K562 (cell line): Measurements from ENCODE around the gene ARL14EP. TPM values are rescaled to one million over a fixed set of nuclear protein-coding genes. Genes with fewer than 3 reads are reported as not detected.

Experiments used
- BACH1 ChIP-seq: fragments of 200-800 bp; sonication (Bioruptor generic); IDR thresholded peaks from 2 replicates; pipeline ENCODE4 v1.6.1; 2016; ENCODE audit warnings: missing genetic modification characterization, missing compliant biosample characterization
- HIVEP1 ChIP-seq: fragments of 250-450 bp; sonication (Bioruptor Pico); IDR thresholded peaks from 2 replicates; pipeline ENCODE4 v1.4.0; 2020; ENCODE audit warnings: mild to moderate bottlenecking
- HNRNPK ChIP-seq: fragments of 200-400 bp; formaldehyde crosslinking; IDR thresholded peaks from one replicate; pipeline ENCODE4 v1.6.1; 2018; ENCODE audit warnings: mild to moderate bottlenecking, low read depth, low read length; ENCODE audit not compliant: poor library complexity, severe bottlenecking
- MEF2D ChIP-seq: conservative IDR thresholded peaks from 2 replicates; pipeline ENCODE4 v1.6.1; 2016; ENCODE audit warnings: low read depth, missing genetic modification characterization, missing compliant biosample characterization
- PHF20 ChIP-seq: fragments of 450-650 bp; IDR thresholded peaks from 2 replicates; pipeline ENCODE4 v1.6.1; 2018; ENCODE audit not compliant: partially characterized antibody
- XRCC5 ChIP-seq: fragments of 200-400 bp; formaldehyde crosslinking; IDR thresholded peaks from 2 replicates; pipeline ENCODE4 v1.6.1; 2017; ENCODE audit warnings: low read depth, mild to moderate bottlenecking, low read length
- ZNF23 ChIP-seq: fragments of 250-450 bp; sonication (Bioruptor Pico); IDR thresholded peaks from 2 replicates; pipeline ENCODE4 v1.4.0; 2020; ENCODE audit warnings: mild to moderate bottlenecking
- ZNF717 ChIP-seq: fragments of 250-450 bp; sonication (Bioruptor Pico); IDR thresholded peaks from 2 replicates; pipeline ENCODE4 v1.5.0; 2021
- ZNF766 ChIP-seq: fragments of 200-800 bp; sonication (Bioruptor generic); conservative IDR thresholded peaks from 2 replicates; pipeline ENCODE4 v1.6.1; 2016; ENCODE audit warnings: missing genetic modification characterization, missing compliant biosample characterization
- polyA plus RNA-seq, 8 experiments: library from polyadenylated mRNA; depleted of rRNA in 4 of 8; stranded (reverse) in 5 of 8; unstranded in 3 of 8; fragments of >200 nt; fragmentation: Nextera tagmentation in 2 of 8; fragmentation: Illumina TruSeq in 1 of 8; extraction: Ambion mirVana in 2 of 8; extraction: Trizol in 1 of 8; gene quantifications; 2 replicates each; pipeline versions ENCODE4 v1.2.1 to v1.2.3, GENCODE V29; 2011 to 2014; ENCODE audit warnings: inconsistent platforms in 1 of 8, missing spikeins in 1 of 8
- total RNA-seq, 7 experiments: library from RNA; depleted of rRNA in 6 of 7; stranded (reverse); fragments of >200 nt in 6 of 7; fragmentation: Illumina TruSeq in 2 of 7; extraction: Trizol in 2 of 7; gene quantifications; 2 replicates each; pipeline versions ENCODE4 v1.2.1 to v1.2.3, GENCODE V29; 2011 to 2021; ENCODE audit warnings: low replicate concordance in 1 of 7
- TF ChIP-seq, protein P1 (sequence below): fragments of 450-650 bp; IDR thresholded peaks from 2 replicates; pipeline ENCODE4 v1.6.1; 2017; ENCODE audit warnings: antibody characterized with exemption, mild to moderate bottlenecking
- TF ChIP-seq, protein P2 (sequence below): fragments of 250-450 bp; sonication (Bioruptor Pico); IDR thresholded peaks from 2 replicates; pipeline ENCODE4 v1.5.1; 2021; ENCODE audit warnings: mild to moderate bottlenecking
- TF ChIP-seq, protein P3 (sequence below): IDR thresholded peaks from 2 replicates; pipeline ENCODE4 v1.6.1; 2016; ENCODE audit warnings: missing genetic modification characterization, missing compliant biosample characterization
- TF ChIP-seq, protein P4 (sequence below): fragments of 250-450 bp; sonication (Bioruptor Pico); IDR thresholded peaks from 2 replicates; pipeline ENCODE4 v1.5.0; 2021; ENCODE audit warnings: mild to moderate bottlenecking, moderate library complexity

ARL14EP gene
- total and polyA plus RNA-seq, 9 of the 15 experiments (the other 6 are each of a cell fraction or from before 2014, with no cell fraction given): 11.4 to 42.7 (median 25.9) TPM

DNA sequence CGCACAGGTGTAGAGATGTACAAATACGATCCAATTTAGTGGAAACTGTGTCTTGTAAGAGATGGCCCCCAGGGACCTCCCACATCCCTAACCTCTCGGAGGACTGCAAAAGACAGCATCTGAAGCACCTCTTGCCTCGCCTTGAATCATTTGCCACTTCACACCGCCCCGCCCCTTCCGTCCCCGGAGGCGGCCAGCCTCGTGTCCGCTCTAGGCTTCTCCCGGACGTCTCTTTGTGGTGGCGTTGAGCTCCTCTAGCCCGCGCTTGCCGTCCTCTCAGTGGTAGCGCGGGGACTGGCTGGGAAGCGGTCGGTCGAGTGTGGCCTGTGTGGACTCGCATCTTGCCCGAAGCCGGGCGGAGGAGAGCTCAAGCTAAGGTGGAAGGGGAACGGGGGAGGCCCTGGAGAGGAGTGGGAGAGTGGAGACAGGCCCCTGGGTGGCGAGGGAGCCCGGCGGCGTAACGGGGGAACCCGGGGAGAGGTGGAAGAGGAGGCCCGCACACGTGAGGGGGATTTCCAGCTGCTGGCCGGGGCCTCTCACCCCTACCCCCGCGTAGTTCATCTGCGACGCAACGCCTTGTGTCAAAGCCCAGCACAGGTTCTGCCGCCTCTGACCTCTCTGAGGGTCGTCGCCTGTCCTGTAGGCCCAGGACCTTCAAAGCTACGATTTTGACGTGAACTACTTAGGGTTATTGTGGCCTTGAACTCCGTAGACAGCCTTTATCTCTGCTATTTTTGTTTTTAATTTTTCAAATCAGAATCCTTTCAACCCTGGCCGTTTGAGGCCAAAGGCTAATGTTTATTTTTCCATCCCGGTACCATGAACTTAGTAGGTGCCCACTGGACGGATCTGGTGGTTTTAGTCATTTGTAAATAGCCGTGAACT is at the start of gene ARL14EP (continued):
- TF ChIP-seq, protein P1, sequence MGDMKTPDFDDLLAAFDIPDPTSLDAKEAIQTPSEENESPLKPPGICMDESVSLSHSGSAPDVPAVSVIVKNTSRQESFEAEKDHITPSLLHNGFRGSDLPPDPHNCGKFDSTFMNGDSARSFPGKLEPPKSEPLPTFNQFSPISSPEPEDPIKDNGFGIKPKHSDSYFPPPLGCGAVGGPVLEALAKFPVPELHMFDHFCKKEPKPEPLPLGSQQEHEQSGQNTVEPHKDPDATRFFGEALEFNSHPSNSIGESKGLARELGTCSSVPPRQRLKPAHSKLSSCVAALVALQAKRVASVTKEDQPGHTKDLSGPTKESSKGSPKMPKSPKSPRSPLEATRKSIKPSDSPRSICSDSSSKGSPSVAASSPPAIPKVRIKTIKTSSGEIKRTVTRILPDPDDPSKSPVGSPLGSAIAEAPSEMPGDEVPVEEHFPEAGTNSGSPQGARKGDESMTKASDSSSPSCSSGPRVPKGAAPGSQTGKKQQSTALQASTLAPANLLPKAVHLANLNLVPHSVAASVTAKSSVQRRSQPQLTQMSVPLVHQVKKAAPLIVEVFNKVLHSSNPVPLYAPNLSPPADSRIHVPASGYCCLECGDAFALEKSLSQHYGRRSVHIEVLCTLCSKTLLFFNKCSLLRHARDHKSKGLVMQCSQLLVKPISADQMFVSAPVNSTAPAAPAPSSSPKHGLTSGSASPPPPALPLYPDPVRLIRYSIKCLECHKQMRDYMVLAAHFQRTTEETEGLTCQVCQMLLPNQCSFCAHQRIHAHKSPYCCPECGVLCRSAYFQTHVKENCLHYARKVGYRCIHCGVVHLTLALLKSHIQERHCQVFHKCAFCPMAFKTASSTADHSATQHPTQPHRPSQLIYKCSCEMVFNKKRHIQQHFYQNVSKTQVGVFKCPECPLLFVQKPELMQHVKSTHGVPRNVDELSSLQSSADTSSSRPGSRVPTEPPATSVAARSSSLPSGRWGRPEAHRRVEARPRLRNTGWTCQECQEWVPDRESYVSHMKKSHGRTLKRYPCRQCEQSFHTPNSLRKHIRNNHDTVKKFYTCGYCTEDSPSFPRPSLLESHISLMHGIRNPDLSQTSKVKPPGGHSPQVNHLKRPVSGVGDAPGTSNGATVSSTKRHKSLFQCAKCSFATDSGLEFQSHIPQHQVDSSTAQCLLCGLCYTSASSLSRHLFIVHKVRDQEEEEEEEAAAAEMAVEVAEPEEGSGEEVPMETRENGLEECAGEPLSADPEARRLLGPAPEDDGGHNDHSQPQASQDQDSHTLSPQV: no peak
- TF ChIP-seq HIVEP1 (CRISPR knock-in tag) (0 out of 2 replicates have a peak, but pooled peaks have one; percentile 40), HNRNPK (no peak), PHF20 (peak; percentile 90), MEF2D (tag) (no peak), ZNF23 (CRISPR knock-in tag) (no peak), ZNF717 (CRISPR knock-in tag) (peak; percentile 72; the same call in 1 of the 2 replicates), XRCC5 (peak; percentile 91), BACH1 (tag) (no peak), ZNF766 (CRISPR knock-in tag) (0 out of 2 replicates have a peak, but pooled peaks have one; percentile 34)
- TF ChIP-seq, protein P2, sequence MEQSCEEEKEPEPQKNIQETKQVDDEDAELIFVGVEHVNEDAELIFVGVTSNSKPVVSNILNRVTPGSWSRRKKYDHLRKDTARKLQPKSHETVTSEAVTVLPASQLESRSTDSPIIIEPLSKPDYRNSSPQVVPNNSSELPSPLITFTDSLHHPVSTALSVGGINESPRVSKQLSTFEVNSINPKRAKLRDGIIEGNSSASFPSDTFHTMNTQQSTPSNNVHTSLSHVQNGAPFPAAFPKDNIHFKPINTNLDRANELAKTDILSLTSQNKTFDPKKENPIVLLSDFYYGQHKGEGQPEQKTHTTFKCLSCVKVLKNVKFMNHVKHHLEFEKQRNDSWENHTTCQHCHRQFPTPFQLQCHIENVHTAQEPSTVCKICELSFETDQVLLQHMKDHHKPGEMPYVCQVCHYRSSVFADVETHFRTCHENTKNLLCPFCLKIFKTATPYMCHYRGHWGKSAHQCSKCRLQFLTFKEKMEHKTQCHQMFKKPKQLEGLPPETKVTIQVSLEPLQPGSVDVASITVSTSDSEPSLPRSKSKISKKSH (CRISPR knock-in tag): no peak
- TF ChIP-seq, protein P3, sequence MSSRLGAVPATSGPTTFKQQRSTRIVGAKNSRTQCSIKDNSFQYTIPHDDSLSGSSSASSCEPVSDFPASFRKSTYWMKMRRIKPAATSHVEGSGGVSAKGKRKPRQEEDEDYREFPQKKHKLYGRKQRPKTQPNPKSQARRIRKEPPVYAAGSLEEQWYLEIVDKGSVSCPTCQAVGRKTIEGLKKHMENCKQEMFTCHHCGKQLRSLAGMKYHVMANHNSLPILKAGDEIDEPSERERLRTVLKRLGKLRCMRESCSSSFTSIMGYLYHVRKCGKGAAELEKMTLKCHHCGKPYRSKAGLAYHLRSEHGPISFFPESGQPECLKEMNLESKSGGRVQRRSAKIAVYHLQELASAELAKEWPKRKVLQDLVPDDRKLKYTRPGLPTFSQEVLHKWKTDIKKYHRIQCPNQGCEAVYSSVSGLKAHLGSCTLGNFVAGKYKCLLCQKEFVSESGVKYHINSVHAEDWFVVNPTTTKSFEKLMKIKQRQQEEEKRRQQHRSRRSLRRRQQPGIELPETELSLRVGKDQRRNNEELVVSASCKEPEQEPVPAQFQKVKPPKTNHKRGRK: no peak
- TF ChIP-seq, protein P4, sequence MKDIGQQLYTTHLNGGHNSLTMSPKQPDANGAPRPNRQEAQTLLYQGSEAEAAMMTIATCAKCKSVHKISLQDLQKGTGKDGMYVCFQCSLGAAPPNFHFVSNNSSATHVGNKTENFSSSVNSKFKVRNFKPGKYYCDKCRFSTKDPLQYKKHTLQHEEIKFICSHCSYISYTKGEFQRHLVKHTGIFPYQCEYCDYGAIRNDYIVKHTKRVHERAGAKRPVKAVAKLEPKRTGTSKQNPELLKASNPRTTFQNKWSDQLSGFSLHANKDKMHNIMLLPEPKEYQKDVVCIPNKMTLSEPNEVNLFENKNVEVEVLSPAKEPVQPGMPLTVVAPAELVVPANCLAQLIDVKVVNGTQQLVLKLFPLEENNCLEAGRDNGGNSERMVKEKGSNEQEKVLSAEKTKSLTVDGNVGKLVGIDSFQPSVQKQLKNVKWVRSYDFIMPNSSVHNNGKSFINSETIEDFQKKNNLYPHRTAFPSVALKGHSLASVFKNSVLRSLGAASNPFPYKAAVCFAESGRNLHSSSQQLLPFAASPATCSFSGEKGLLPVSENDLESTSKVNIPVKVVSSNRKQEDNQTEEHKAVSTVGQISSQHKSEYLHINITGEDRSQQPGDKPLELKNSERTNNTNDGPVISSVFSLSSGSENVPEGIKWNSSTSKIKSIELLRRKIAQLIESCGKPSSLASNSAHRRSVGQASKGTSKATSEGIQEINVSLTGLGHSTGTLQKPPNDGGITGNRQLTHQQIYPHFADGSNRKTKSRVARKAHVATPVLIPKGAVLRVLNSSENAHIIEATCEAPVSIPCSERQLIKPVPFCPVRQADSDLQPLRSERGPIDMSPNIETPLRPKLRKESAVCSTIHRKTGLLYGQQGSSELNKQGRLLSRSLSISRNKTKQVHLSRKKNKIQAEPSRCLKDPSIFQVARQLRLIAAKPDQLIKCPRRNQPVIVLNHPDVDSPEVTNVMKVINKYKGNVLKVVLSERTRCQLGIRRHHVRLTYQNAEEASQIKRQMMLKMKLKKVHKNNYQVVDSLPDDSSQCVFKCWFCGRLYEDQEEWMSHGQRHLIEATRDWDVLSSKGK: no peak
- TF ChIP-seq, all 486 proteins: peak for 145
